Left lung (tissue), 10 donors: Measurements from ENCODE around the gene UBTFL1. TPM values are rescaled to one million over a fixed set of nuclear protein-coding genes. Genes with fewer than 3 reads are reported as not detected.
A peak's percentile ranks its signal among the peaks of the same experiment; 100 is the strongest.

Experiments used
- ATAC-seq: fragments of 200-7000 bp; cut with Tn5 transposase; one replicate; pipeline ENCODE4 v1.9.1; 2020; ENCODE audit warnings: moderate library complexity
- DNase-seq, 4 donors: peaks; one replicate each; pipeline ENCODE4 v3.0.0-alpha.2; 2013 to 2020
- H3K27ac ChIP-seq, 2 donors: fragments of 200-600 bp; sonication (generic) in 1 of 2; one replicate each; pipeline versions ENCODE4 v1.5.0 to v1.8.0; 2020 to 2021
- H3K27me3 ChIP-seq, 2 donors: fragments of 200-600 bp; sonication (generic) in 1 of 2; one replicate each; pipeline versions ENCODE4 v1.5.0 to v1.8.0; 2020 to 2021
- H3K36me3 ChIP-seq, 2 donors: fragments of 200-600 bp; sonication (generic) in 1 of 2; one replicate each; pipeline versions ENCODE4 v1.5.0 to v1.8.0; 2020 to 2021
- H3K4me1 ChIP-seq, 2 donors: fragments of 200-600 bp; one replicate each; pipeline ENCODE4 v1.8.0; 2021
- H3K4me3 ChIP-seq, 2 donors: fragments of 200-600 bp; sonication (generic) in 1 of 2; one replicate each; pipeline versions ENCODE4 v1.5.0 to v1.8.0; 2020 to 2021; ENCODE audit warnings: mild to moderate bottlenecking in 1 of 2
- H3K9me3 ChIP-seq, 2 donors: fragments of 200-600 bp; sonication (generic) in 1 of 2; one replicate each; pipeline versions ENCODE4 v1.5.0 to v1.8.0; 2020 to 2021
- CTCF ChIP-seq, 2 donors: fragments of 200-600 bp; sonication (generic) in 1 of 2; IDR thresholded peaks; one replicate each; pipeline versions ENCODE4 v1.5.0 to v1.8.0; 2021; ENCODE audit warnings: antibody characterized with exemption in 2 of 2
- intact Hi-C, 2 donors: fragments of 100-400 bp; cut with DNase I; formaldehyde crosslinking; loops; one replicate each; pipeline versions ENCODE4 v1.11.2 to v1.14.2; 2022
- polyA plus RNA-seq, 6 donors: library from polyadenylated mRNA; unstranded; fragments of 120-200 nt; gene quantifications; one replicate each; pipeline ENCODE4 v1.2.1, GENCODE V29; 2013; ENCODE audit not compliant: insufficient read length in 6 of 6
- total RNA-seq, 2 donors: library from RNA; stranded (reverse); fragmentation: NEBNext Ultra II Directional; extraction: Animal tissue kit (Norgen Biotek cat#: 25700); gene quantifications; one replicate each; pipeline ENCODE4 v1.2.1, GENCODE V29; 2021
- donor health status: DM: no; HTN: yes; CAD: no.
- donor health status: DM: no; HTN: no; CAD: no.

Gene UBTFL1
- total and polyA plus RNA-seq, 8 donors, result not detected

GRCh38 chr11:90113541-90113940 lies 27.8 kb downstream of the UBTFL1 start:
- H3K4me3 ChIP-seq, result no peak overlapping the region
- DNase-seq (no peak), ATAC-seq (no peak)
- no peaks in the 10 kb centered on the region for H3K4me1 ChIP-seq
- no peaks in the 10 kb centered on the region for H3K36me3 ChIP-seq
- no peak overlapping the region for H3K27ac ChIP-seq
- intact Hi-C loops, result no loop called here
- H3K9me3 ChIP-seq, result no peaks in the 10 kb centered on the region
- TF ChIP-seq CTCF (IDR thresholded peaks at IDR 0.05), result no peak
- H3K27me3 ChIP-seq, result no peaks in the 10 kb centered on the region

DNA sequence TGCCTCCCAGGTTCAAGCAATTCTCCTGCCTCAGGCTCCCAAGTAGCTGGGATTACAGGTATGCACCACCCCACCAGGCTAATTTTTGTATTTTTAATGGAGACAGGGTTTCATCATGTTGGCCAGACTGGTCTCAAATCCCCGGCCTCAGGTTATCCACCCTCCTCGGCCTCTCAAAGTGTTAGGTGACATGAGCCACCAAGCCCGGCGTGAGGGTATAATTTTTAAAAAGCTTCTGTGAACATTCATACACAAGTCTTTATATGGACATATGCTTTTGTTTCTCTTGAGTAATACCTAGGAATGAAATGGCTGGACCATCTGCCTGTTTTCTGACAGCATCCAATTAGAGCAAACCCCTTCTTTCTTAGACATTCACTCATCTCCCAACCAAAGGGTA lies 34.4 kb downstream of the UBTFL1 start:
- no peak for TF ChIP-seq CTCF (IDR thresholded peaks at IDR 0.05)
- Histone ChIP-seq H3K4me3 (no peak overlapping the region), H3K27ac (no peak overlapping the region), H3K27me3 (no peaks in the 10 kb centered on the region), H3K4me1 (no peaks in the 10 kb centered on the region), H3K36me3 (no peaks in the 10 kb centered on the region), H3K9me3 (no peaks in the 10 kb centered on the region)
- intact Hi-C loops, result no loop called here
- DNase-seq, result no peak
- ATAC-seq, result no peak

GRCh38 chr11:90124371-90124770 lies 38.6 kb downstream of the UBTFL1 start:
- intact Hi-C loops, result no loop called here
- no peaks in the 10 kb centered on the region for H3K27me3 ChIP-seq
- H3K4me3 ChIP-seq, result no peak overlapping the region
- no peaks in the 10 kb centered on the region for H3K36me3 ChIP-seq
- TF ChIP-seq CTCF (IDR thresholded peaks at IDR 0.05), result no peak
- ATAC-seq (no peak), DNase-seq (no peak)
- H3K4me1 ChIP-seq, result no peaks in the 10 kb centered on the region
- no peaks in the 10 kb centered on the region for H3K9me3 ChIP-seq
- H3K27ac ChIP-seq, result no peak overlapping the region

DNA sequence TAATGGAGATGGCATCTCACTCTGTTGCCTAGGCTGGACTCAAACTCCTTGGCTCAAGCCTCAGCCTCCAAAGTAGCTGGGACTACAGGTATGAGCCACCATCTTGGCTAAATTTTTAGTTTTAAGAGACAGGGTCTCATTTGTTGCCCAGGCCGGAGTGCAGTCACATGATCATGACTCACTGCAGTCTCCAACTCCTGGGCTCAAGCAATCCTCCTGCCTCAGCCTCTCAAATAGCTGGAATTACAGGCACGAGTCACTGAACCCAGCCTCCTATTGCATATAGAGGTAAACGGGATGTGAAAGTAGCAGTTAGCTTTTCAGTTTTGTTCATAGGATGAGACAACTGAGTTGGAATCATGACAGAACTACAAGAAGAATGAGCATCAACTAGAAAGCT lies 39.2 kb downstream of the UBTFL1 start:
- Histone ChIP-seq H3K4me1 (no peaks in the 10 kb centered on the region), H3K9me3 (no peaks in the 10 kb centered on the region), H3K36me3 (no peaks in the 10 kb centered on the region), H3K4me3 (no peak overlapping the region), H3K27me3 (no peaks in the 10 kb centered on the region), H3K27ac (no peak overlapping the region)
- ATAC-seq (no peak), DNase-seq (no peak)
- intact Hi-C loops, result no loop called here
- TF ChIP-seq CTCF (IDR thresholded peaks at IDR 0.05), result no peak

DNA sequence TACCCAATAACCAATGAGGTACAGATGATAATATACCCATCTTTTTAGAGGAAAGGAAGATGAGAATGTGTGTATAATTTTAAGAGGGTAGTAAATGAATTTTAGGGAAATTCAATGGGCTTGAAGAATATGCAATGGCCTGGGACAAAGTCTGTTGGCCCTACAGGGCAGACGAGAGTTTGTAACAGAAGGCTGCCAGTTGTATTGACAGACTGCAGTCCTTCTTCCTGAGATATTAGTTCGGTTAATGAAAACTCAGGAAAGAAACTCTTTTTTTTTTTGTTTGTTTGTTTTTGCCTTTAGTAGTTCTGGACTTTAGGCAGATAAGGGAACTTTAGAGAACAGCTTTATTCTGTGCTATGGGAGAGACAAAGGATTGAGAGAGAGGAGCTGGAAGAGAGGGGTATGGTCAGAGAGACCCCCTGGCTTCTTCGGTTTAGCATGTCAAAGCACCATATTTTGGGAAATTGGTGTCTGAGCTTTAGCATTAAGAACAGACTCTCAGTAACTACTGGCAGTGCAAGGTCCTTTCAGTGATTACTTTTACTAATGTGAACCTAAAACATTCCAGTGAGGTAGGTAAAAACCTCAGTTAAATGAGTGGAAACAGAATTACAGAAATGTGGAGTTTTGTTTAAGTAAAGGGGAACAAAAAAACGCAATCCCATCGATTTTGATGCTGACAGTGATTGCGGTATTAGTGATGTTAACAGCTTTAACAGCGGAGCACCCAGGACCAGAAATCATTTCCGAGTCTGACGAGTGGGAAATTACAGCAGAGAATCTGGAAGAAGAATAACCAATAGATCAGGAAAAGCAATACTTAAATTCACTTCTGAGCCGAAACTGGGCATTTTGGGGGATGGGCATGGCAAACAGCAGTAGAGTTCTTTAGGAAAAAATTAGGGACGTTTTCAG lies 48.1 kb downstream of the UBTFL1 start:
- H3K27ac ChIP-seq, result no peak overlapping the region
- no peaks in the 10 kb centered on the region for H3K36me3 ChIP-seq
- no peak for DNase-seq
- intact Hi-C loops, result no loop called here
- H3K27me3 ChIP-seq, result peaks cover 0 to 28% of the 10 kb centered on the region in 2 donors
- no peak for TF ChIP-seq CTCF (IDR thresholded peaks at IDR 0.05)
- H3K4me1 ChIP-seq, result peaks cover 0 to 4% of the 10 kb centered on the region in 2 donors
- peak overlapping the region; percentile 33 to 37 for H3K4me3 ChIP-seq
- H3K9me3 ChIP-seq, result no peaks in the 10 kb centered on the region
- ATAC-seq, result no peak
